ENCODE measurements around the gene USF2. TPM values are rescaled to one million over a fixed set of nuclear protein-coding genes. Genes with fewer than 3 reads are reported as not detected.

The USF2 gene
- total and polyA plus RNA-seq, 2 of the 8 experiments (the other 6 are each of a cell fraction or from before 2014, with no cell fraction given): 74.1 to 109 TPM

DNA sequence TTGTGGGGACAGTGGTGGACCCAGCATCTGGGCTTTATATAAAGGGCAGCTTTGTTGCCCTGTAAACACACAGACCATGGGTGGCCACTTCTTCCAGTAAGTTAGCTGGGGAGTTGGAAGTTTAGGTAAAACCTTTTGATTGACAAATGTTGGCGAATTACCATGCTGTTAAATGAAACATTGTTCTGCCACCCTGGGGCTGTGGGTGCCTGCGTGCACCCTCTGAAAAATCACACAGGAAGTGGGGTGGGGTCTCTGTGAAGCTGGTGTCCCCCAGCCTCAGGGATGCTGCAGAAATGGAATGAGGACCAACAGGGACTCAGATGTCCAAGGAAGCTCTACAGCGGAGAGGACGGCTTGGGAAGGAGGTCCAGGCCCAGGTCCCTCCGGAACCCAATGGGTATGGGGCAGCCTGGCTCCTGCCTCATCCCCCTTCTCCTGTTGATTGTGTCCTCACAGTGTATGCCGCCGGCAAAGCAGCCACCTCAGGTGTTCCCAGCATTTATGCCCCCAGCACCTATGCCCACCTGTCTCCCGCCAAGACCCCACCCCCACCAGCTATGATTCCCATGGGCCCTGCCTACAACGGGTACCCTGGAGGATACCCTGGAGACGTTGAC is 2.8 kb upstream of the USF2 start:
- H2BK15ac ChIP-seq (ENCODE audit: low read length): no peak overlapping the region
- peaks cover 13 to 43% (median 25%) of the 10 kb centered on the region in 4 experiments; a peak in 7 of 8 replicates for H3K36me3 ChIP-seq (ENCODE audit: control insufficient read depth in 2 of 4, insufficient read depth in 4 of 4, low read length in 3 of 4)
- H3K27ac ChIP-seq (ENCODE audit: low read depth, low read length): no peak overlapping the region
- H4K20me1 ChIP-seq (replicated peaks in 1 of 2; ENCODE audit: control insufficient read depth in 1 of 2, insufficient read depth in 2 of 2, low read length in 2 of 2): peaks cover 5 to 33% of the 10 kb centered on the region in 2 experiments
- H3K9ac ChIP-seq (replicated peaks in 1 of 4; ENCODE audit: extremely low read depth in 1 of 4, low read depth in 3 of 4, low read length in 3 of 4): no peak overlapping the region
- H2BK120ac ChIP-seq (replicated peaks; ENCODE audit: low read depth, low read length): no peak overlapping the region
- no peak overlapping the region for H3K23ac ChIP-seq (ENCODE audit: insufficient read length)
- H3K79me2 ChIP-seq (ENCODE audit: control insufficient read depth in 1 of 2, insufficient read depth in 2 of 2, low read length in 2 of 2): 0 out of 4 replicates have a peak, but pooled peaks cover 0 to 5% of the 10 kb centered on the region in 2 experiments
- peaks cover 6% of the 10 kb centered on the region for H3K79me1 ChIP-seq (ENCODE audit: low read depth, low read length)
- no peak overlapping the region for H3K18ac ChIP-seq (ENCODE audit: extremely low read depth, low read length)
- WGBS, 2 experiments (ENCODE audit: extremely low coverage in 1 of 2, insufficient coverage in 1 of 2, insufficient read length in 1 of 2, insufficient replicate concordance in 2 of 2, low coverage in 1 of 2, low lambda C conversion rate in 2 of 2, missing lambda C conversion rate in 1 of 2): 88% methylated on average over 6 of the region's 10 CpGs; no CpG with 5 or more reads in 1 of the 2 experiments
- no peak for FAIRE-seq
- peaks cover 0 to 14% (median 8%) of the 10 kb centered on the region in 4 experiments; a peak in 5 of 7 replicates for H3K4me1 ChIP-seq (replicated peaks in 1 of 4; ENCODE audit: control insufficient read depth in 3 of 4, insufficient read depth in 4 of 4, low read length in 3 of 4)
- H3K4me3 ChIP-seq (ENCODE audit: extremely low read depth in 1 of 4, insufficient read depth in 2 of 4, low read depth in 3 of 4, low read length in 4 of 4): no peak overlapping the region
- H3K56ac ChIP-seq (replicated peaks; ENCODE audit: insufficient read length, low read depth, low read length): no peak overlapping the region
- H4K91ac ChIP-seq (replicated peaks; ENCODE audit: insufficient read length, low read length): no peak overlapping the region
- no peak overlapping the region for H2BK5ac ChIP-seq (ENCODE audit: low read depth, low read length)
- H3K23me2 ChIP-seq (ENCODE audit: low read depth, low read length): no peaks in the 10 kb centered on the region; the same call in 1 of the 2 replicates
- no peak overlapping the region for H2BK20ac ChIP-seq (ENCODE audit: low read length)
- H3K14ac ChIP-seq (ENCODE audit: insufficient read length): no peak overlapping the region
- H4K5ac ChIP-seq (ENCODE audit: insufficient read length, low read depth, low read length): no peak overlapping the region
- no peak for DNase-seq (ENCODE audit: low read depth in 1 of 2, low spot score in 2 of 2)
- H2BK12ac ChIP-seq (ENCODE audit: low read depth, low read length): no peak overlapping the region
- no peak overlapping the region for H2AFZ ChIP-seq (ENCODE audit: low read length)
- H3K27me3 ChIP-seq (replicated peaks in 1 of 4; ENCODE audit: control insufficient read depth in 3 of 4, extremely low read depth in 1 of 4, insufficient read depth in 3 of 4, low read length in 3 of 4): no peaks in the 10 kb centered on the region
- no peak overlapping the region for H3K4me2 ChIP-seq (ENCODE audit: insufficient read depth in 1 of 2, low read depth in 2 of 2, low read length in 2 of 2)
- H2AK5ac ChIP-seq (ENCODE audit: low read depth, low read length): no peak overlapping the region
- peaks cover 0 to 2% of the 10 kb centered on the region in 2 experiments; a peak in 1 of 4 replicates for H3K9me3 ChIP-seq (ENCODE audit: insufficient read depth in 2 of 2, low read depth in 1 of 2, low read length in 1 of 2)
- ChIA-PET CTCF (ENCODE audit: partially characterized antibody) (interaction anchor here (0.8 to 2.7 kb wide), 6 partner anchors 16 to 105 kb away, joined by 3 to 12 read pairs (median 4); partner anchors contain the start of gene HAMP), POLR2A (ENCODE audit: partially characterized antibody) (interaction anchor here (0.9 to 10.5 kb wide), 10 partner anchors 12 to 125 kb away, joined by 3 to 146 read pairs (median 4); partner anchors contain the start of genes FAM187B, HAMP and LSR)
- no peak overlapping the region for H4K8ac ChIP-seq (ENCODE audit: extremely low read depth, insufficient read depth, low read length)
- no peak overlapping the region for H3K4ac ChIP-seq (replicated peaks; ENCODE audit: insufficient read length, low read depth, low read length)
- TF ChIP-seq JUN (IDR thresholded peaks at IDR 0.05; ENCODE audit: low read depth, low read length) (no peak), BACH1 (IDR thresholded peaks at IDR 0.05; ENCODE audit: low read length) (no peak), ZNF274 (IDR thresholded peaks at IDR 0.05; ENCODE audit: borderline replicate concordance, extremely low read depth, low read length) (no peak), SP4 (IDR thresholded peaks at IDR 0.05; ENCODE audit: low read length) (no peak)
- TF ChIP-seq, protein P1, sequence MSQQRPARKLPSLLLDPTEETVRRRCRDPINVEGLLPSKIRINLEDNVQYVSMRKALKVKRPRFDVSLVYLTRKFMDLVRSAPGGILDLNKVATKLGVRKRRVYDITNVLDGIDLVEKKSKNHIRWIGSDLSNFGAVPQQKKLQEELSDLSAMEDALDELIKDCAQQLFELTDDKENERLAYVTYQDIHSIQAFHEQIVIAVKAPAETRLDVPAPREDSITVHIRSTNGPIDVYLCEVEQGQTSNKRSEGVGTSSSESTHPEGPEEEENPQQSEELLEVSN (IDR thresholded peaks at IDR 0.05): no peak
- TF ChIP-seq, protein P2, sequence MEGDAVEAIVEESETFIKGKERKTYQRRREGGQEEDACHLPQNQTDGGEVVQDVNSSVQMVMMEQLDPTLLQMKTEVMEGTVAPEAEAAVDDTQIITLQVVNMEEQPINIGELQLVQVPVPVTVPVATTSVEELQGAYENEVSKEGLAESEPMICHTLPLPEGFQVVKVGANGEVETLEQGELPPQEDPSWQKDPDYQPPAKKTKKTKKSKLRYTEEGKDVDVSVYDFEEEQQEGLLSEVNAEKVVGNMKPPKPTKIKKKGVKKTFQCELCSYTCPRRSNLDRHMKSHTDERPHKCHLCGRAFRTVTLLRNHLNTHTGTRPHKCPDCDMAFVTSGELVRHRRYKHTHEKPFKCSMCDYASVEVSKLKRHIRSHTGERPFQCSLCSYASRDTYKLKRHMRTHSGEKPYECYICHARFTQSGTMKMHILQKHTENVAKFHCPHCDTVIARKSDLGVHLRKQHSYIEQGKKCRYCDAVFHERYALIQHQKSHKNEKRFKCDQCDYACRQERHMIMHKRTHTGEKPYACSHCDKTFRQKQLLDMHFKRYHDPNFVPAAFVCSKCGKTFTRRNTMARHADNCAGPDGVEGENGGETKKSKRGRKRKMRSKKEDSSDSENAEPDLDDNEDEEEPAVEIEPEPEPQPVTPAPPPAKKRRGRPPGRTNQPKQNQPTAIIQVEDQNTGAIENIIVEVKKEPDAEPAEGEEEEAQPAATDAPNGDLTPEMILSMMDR (IDR thresholded peaks at IDR 0.05; ENCODE audit: control extremely low read depth in 1 of 3, insufficient read depth in 1 of 3, low read depth in 1 of 3, low read length in 3 of 3): no peak

All from H1 (cell line).